HepG2 (cell line): ENCODE data around the gene CCDC85C. TPM values are rescaled to one million over a fixed set of nuclear protein-coding genes. Genes with fewer than 3 reads are reported as not detected.
A peak's percentile ranks its signal among the peaks of the same experiment; 100 is the strongest.

Experiments
- ARNTL ChIP-seq: sonication (generic); formaldehyde crosslinking; IDR thresholded peaks from 2 replicates; pipeline ENCODE4 v1.4.0; 2020; ENCODE audit warnings: mild to moderate bottlenecking, missing genetic modification reagents
- FOXA3 ChIP-seq: IDR thresholded peaks from 2 replicates; pipeline ENCODE4 v1.6.1; 2016; ENCODE audit warnings: missing genetic modification reagents, missing compliant biosample characterization
- GABPB1 ChIP-seq: IDR thresholded peaks from 2 replicates; pipeline ENCODE4 v1.6.1; 2016; ENCODE audit warnings: mild to moderate bottlenecking, missing genetic modification reagents, moderate library complexity, missing compliant biosample characterization
- HDAC1 ChIP-seq: sonication (generic); formaldehyde crosslinking; IDR thresholded peaks from 2 replicates; pipeline ENCODE4 v1.5.1; 2020; ENCODE audit warnings: mild to moderate bottlenecking, missing genetic modification reagents
- ISL2 ChIP-seq: sonication (generic); formaldehyde crosslinking; IDR thresholded peaks from 2 replicates; pipeline ENCODE4 v1.5.0; 2020; ENCODE audit warnings: missing genetic modification reagents
- LRRFIP1 ChIP-seq: sonication (generic); formaldehyde crosslinking; conservative IDR thresholded peaks from 2 replicates; pipeline ENCODE4 v1.4.0; 2020; ENCODE audit warnings: missing genetic modification reagents
- MYNN ChIP-seq: sonication (generic); formaldehyde crosslinking; IDR thresholded peaks from 2 replicates; pipeline ENCODE4 v1.4.0; 2020; ENCODE audit warnings: mild to moderate bottlenecking, low read depth, missing genetic modification reagents
- NBN ChIP-seq: fragments of 450-650 bp; conservative IDR thresholded peaks from 2 replicates; pipeline ENCODE4 v1.6.1; 2017
- NONO ChIP-seq, 2 experiments: fragments of 450-650 bp in 1 of 2; sonication (generic) in 1 of 2; formaldehyde crosslinking in 1 of 2; IDR thresholded peaks in 1 of 2; conservative IDR thresholded peaks in 1 of 2; 2 replicates each; pipeline versions ENCODE4 v1.6.1 to v1.8.0; 2017 to 2022; ENCODE audit warnings: mild to moderate bottlenecking in 1 of 2, missing genetic modification reagents in 1 of 2, moderate library complexity in 1 of 2
- PREB ChIP-seq: sonication (generic); formaldehyde crosslinking; IDR thresholded peaks from 2 replicates; pipeline ENCODE4 v1.4.0; 2020; ENCODE audit warnings: missing genetic modification reagents
- PRPF4 ChIP-seq: fragments of 200-400 bp; formaldehyde crosslinking; IDR thresholded peaks from 2 replicates; pipeline ENCODE4 v1.6.1; 2016; ENCODE audit warnings: low read length, low read depth; ENCODE audit not compliant: poor library complexity, severe bottlenecking
- SSRP1 ChIP-seq: IDR thresholded peaks from 2 replicates; pipeline ENCODE4 v1.6.1; 2016; ENCODE audit warnings: control low read depth
- STAG1 ChIP-seq: sonication (generic); formaldehyde crosslinking; IDR thresholded peaks from 2 replicates; pipeline ENCODE4 v1.4.0; 2020; ENCODE audit warnings: missing genetic modification reagents
- STAT5B ChIP-seq: sonication (generic); formaldehyde crosslinking; IDR thresholded peaks from 2 replicates; pipeline ENCODE4 v1.4.0; 2020; ENCODE audit warnings: missing genetic modification reagents
- TEAD3 ChIP-seq: optimal IDR thresholded peaks from 2 replicates; pipeline ENCODE3; 2016; ENCODE audit warnings: borderline replicate concordance
- THAP11 ChIP-seq: IDR thresholded peaks from 2 replicates; pipeline ENCODE4 v1.6.1; 2016; ENCODE audit warnings: missing biosample characterization, missing genetic modification reagents
- TMF1 ChIP-seq: sonication (generic); formaldehyde crosslinking; IDR thresholded peaks from 2 replicates; pipeline ENCODE4 v1.8.1; 2022; ENCODE audit warnings: low read depth, missing genetic modification reagents
- ZBTB20 ChIP-seq: sonication (generic); formaldehyde crosslinking; IDR thresholded peaks from 2 replicates; pipeline ENCODE4 v1.8.1; 2023; ENCODE audit warnings: missing genetic modification reagents, low read depth, mild to moderate bottlenecking, borderline replicate concordance
- ZBTB7B ChIP-seq: sonication (generic); formaldehyde crosslinking; IDR thresholded peaks from 2 replicates; pipeline ENCODE4 v1.4.0; 2020; ENCODE audit warnings: missing genetic modification reagents
- ZC3H4 ChIP-seq: sonication (generic); formaldehyde crosslinking; IDR thresholded peaks from 2 replicates; pipeline ENCODE4 v1.4.0; 2020; ENCODE audit warnings: missing genetic modification reagents, borderline replicate concordance
- ZNF234 ChIP-seq: sonication (generic); formaldehyde crosslinking; conservative IDR thresholded peaks from 2 replicates; pipeline ENCODE4 v1.5.1; 2020; ENCODE audit warnings: mild to moderate bottlenecking, missing genetic modification reagents
- ZNF33A ChIP-seq: sonication (generic); formaldehyde crosslinking; IDR thresholded peaks from 2 replicates; pipeline ENCODE4 v1.5.1; 2020; ENCODE audit warnings: missing genetic modification reagents, mild to moderate bottlenecking, moderate library complexity, borderline replicate concordance
- ZNF605 ChIP-seq: sonication (generic); formaldehyde crosslinking; IDR thresholded peaks from 2 replicates; pipeline ENCODE4 v1.8.0; 2022; ENCODE audit warnings: mild to moderate bottlenecking, missing genetic modification reagents
- ZNF615 ChIP-seq: sonication (generic); formaldehyde crosslinking; IDR thresholded peaks from 2 replicates; pipeline ENCODE4 v1.5.0; 2020; ENCODE audit warnings: mild to moderate bottlenecking, missing genetic modification reagents, borderline replicate concordance
- ZNF7 ChIP-seq: IDR thresholded peaks from 2 replicates; pipeline ENCODE4 v1.6.1; 2016; ENCODE audit warnings: missing biosample characterization, missing genetic modification reagents
- ZNF747 ChIP-seq: sonication (generic); formaldehyde crosslinking; IDR thresholded peaks from 2 replicates; pipeline ENCODE4 v1.8.1; 2023; ENCODE audit warnings: missing genetic modification reagents, mild to moderate bottlenecking, borderline replicate concordance
- polyA plus RNA-seq, 8 experiments: library from polyadenylated mRNA; depleted of rRNA in 3 of 8; stranded (reverse) in 7 of 8; unstranded in 1 of 8; fragments of >200 nt; fragmentation: Illumina TruSeq in 4 of 8; extraction: Trizol in 4 of 8; gene quantifications; 2 replicates each; pipeline versions ENCODE4 v1.2.1 to v1.2.3, GENCODE V29; 2011 to 2016; ENCODE audit warnings: low read depth in 4 of 8, missing spikeins in 1 of 8, mixed read lengths in 1 of 8; ENCODE audit not compliant: insufficient read depth in 1 of 8
- total RNA-seq, 5 experiments: library from RNA; depleted of rRNA; stranded (reverse); fragments of >200 nt; fragmentation: Illumina TruSeq; extraction: Trizol; gene quantifications; 2 replicates each; pipeline ENCODE4 v1.2.3, GENCODE V29; 2016; ENCODE audit warnings: low read depth in 1 of 5
- TF ChIP-seq, protein P1 (sequence below): sonication (generic); formaldehyde crosslinking; conservative IDR thresholded peaks from 2 replicates; pipeline ENCODE4 v1.4.0; 2020; ENCODE audit warnings: missing genetic modification reagents
- TF ChIP-seq, protein P2 (sequence below): IDR thresholded peaks from 2 replicates; pipeline ENCODE4 v1.6.1; 2016

Gene CCDC85C
- total and polyA plus RNA-seq, 2 of the 13 experiments (the other 11 are each of a cell fraction or from before 2014, with no cell fraction given), result 18.8 to 43.8 TPM

DNA sequence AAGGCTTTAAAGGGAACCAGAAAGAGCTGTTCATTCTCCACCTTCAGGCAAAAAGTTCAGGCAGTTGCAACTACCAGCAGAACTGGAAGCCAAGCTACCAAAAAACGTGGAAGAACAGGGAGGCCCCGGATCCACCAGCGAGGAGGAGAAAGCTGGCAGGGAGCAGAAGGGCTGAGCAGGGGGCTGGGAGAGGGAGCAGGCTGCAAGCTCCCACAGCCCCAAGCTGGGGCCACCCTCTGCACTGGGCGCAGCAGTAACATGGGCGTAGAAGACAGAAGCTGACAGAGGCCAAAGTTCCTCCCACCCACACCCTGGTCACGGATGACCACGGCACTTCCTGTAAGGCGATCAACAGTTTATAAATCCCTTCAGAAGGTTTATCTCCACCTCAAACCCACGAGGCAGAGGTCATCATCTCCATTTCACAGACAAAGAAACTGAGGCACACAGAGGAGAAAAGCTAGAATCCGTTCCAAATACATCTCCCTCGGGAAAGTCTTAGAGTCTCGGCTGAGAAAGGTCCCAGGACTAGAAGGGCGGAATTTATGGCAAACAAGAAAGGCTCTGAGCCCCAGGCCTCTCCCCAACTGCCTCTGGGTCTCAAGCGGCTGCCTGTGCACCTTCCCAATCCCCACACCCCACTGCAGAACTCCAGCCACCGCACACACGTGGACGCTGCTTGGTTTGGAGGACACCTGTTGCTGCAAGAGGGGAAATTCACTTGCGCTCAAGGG, 1.8 kb downstream of the CCDC85C start (continued):
- TF ChIP-seq ZNF605 (CRISPR knock-in tag), result peak; percentile 65; the same call in 1 of the 2 replicates
- TF ChIP-seq STAT5B, result no peak
- no peak for TF ChIP-seq PRPF4
- TF ChIP-seq HDAC1 (CRISPR knock-in tag), result 0 out of 2 replicates have a peak, but pooled peaks have one; percentile 15
- no peak for TF ChIP-seq ZNF33A (CRISPR knock-in tag)
- no peak for TF ChIP-seq PREB (CRISPR knock-in tag)
- no peak for TF ChIP-seq ZBTB20 (CRISPR knock-in tag)
- no peak for TF ChIP-seq FOXA3
- TF ChIP-seq TMF1 (CRISPR knock-in tag), result no peak
- no peak for TF ChIP-seq LRRFIP1 (CRISPR knock-in tag)
- TF ChIP-seq, protein P1, sequence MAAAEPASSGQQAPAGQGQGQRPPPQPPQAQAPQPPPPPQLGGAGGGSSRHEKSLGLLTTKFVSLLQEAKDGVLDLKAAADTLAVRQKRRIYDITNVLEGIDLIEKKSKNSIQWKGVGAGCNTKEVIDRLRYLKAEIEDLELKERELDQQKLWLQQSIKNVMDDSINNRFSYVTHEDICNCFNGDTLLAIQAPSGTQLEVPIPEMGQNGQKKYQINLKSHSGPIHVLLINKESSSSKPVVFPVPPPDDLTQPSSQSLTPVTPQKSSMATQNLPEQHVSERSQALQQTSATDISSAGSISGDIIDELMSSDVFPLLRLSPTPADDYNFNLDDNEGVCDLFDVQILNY (CRISPR knock-in tag), result no peak
- TF ChIP-seq MYNN (CRISPR knock-in tag), result no peak
- 0 out of 2 replicates have a peak, but pooled peaks have one; percentile 24 for TF ChIP-seq THAP11 (CRISPR knock-in tag)
- no peak for TF ChIP-seq ZNF747 (CRISPR knock-in tag)
- TF ChIP-seq NONO (IDR thresholded peaks at IDR 0.05), result no peak
- TF ChIP-seq NONO (CRISPR knock-in tag; conservative IDR thresholded peaks at IDR 0.05), result no peak
- peak; percentile 47 for TF ChIP-seq TEAD3 (CRISPR knock-in tag)
- no peak for TF ChIP-seq ZBTB7B (CRISPR knock-in tag)
- TF ChIP-seq SSRP1 (CRISPR knock-in tag), result no peak
- no peak for TF ChIP-seq ISL2 (CRISPR knock-in tag)
- TF ChIP-seq ZNF234 (CRISPR knock-in tag), result no peak
- no peak for TF ChIP-seq NBN
- TF ChIP-seq, protein P2, sequence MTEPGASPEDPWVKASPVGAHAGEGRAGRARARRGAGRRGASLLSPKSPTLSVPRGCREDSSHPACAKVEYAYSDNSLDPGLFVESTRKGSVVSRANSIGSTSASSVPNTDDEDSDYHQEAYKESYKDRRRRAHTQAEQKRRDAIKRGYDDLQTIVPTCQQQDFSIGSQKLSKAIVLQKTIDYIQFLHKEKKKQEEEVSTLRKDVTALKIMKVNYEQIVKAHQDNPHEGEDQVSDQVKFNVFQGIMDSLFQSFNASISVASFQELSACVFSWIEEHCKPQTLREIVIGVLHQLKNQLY (CRISPR knock-in tag), result peak; percentile 70; the same call in 1 of the 2 replicates
- no peak for TF ChIP-seq ZNF7 (CRISPR knock-in tag)
- no peak for TF ChIP-seq ZC3H4 (CRISPR knock-in tag)
- no peak; the same call in 1 of the 2 replicates for TF ChIP-seq ARNTL
- TF ChIP-seq STAG1 (CRISPR knock-in tag), result peak; percentile 42
- TF ChIP-seq ZNF615 (CRISPR knock-in tag), result no peak
- TF ChIP-seq GABPB1, result peak; percentile 50
